T-helper 1 cell (primary cell): ENCODE measurements around the gene PSMG4.

Experiments used
- DNase-seq, 5 donors: peaks; one replicate each; pipeline ENCODE4 v3.0.0-alpha.2; 2012 to 2020
- total RNA-seq, 4 donors: gene quantifications; one replicate each; lab custom pipeline; 2026; lab: John Stamatoyannopoulos, UW

PSMG4 gene, protein sequence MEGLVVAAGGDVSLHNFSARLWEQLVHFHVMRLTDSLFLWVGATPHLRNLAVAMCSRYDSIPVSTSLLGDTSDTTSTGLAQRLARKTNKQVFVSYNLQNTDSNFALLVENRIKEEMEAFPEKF
- total RNA-seq, result 7.6 to 19.8 (median 15.6) reads per million in 4 donors

DNA sequence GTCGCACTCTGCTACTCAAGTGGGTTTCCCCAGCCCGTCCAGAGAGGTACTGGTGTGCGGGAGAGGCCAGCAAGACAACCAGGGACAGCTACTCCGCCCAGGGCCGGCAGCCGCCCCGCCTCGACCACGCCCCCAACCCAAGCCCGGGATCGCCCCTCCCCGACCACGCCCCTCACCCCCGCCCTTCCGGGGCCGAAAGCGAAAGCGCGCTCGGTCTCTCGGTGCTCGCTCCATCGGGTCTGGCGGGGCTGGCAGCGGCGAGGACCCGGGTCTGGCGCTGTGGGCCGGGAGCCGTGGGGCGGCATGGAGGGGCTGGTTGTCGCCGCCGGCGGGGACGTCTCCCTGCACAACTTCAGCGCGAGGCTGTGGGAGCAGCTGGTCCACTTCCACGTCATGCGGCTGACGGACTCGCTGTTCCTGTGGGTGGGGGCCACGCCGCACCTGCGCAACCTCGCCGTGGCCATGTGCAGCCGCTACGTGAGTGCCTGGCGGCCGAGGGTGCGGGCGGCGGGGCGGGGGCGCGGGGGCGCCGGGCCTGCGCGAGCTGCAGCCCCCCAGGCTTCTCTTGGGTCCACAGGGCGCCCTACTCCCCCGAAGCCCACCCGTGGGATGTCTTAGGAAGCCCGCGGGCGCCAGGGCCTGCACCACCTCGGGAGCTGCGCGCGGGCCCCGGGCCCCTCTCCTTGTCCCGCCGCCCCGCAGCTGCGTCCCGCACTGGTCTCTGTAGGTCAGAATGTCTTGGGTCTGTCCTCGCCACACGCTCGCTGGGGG, at the start of gene PSMG4:
Gene PSMG4, plus strand, starts transcription at position 228 of the 771 bp plus-strand sequence. Its CDS starts 76 bp downstream, at position 304.
- DNase-seq, result peak; percentile 84 to 89 (median 88)

DNA sequence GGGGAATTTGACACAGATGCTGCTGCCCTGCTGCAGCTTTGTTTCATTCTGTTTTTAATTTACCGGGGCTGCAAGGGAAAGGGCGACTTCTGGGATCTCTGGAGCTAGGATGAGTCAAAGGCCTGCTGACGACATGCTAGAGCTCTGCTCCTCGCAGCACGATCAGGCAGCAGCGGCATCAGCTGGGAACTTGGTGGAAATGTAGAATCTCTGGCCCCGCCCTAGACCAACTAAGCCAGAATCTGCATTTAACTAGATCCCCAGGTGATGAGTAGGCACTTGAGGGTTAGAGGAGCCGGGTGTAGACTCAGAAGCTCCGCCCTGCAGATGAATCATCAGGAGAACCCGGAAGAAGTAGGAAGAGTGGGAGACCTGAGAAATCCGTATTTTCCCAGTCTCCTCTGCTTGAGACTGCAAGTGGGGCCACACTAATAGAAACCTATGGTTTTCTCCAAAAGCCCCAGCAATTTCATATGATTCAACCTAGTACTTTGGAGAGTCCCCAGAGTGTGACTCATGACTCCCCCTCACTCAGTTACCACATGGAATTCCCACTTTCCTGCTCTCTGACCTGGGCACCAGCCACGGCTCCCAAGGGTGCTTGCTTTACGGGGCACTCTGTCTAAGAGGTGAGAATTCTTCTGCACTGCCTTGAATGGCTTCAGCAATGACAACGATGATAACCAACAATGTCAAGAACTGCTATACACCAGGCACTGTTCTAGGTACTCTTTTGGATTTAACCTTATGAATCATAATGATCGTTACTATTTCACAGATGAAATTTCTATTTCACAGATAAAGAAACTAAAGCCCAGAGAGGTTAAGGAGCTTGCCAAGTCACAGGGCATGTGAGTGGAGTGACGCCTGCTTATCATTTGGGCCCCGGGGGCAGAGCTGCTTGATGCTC, 49.4 kb upstream of the PSMG4 start:
- DNase-seq, result peak in 1 of 5 donors; percentile 39

DNA sequence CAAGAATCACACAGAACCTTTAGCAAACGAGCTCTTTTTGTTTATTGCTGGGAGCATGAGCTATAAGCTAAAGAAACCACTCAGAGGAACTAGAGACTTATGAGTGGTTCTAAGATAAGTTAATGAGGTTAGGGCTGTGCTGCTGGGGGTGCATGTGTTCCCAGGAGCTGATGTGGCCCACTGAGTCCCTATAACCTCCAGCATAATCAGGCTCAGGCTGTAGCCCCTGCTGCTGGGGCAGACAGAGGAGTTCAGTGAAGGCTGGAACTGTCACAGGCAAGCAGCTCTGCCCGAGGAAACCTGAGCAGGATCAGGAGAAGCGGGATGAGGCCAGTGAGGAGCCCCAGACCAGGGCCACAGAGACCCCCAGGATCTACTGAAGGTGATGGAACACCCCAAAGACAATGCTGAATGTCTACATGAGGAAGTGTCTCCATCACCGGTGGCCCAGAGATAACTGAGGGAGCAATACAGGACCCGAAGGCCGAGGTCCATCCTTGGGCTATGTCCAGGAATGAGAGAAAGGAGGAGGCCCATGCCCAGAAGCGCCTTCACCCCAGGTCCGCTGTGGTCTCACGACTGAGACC, 48.6 kb upstream of the PSMG4 start:
- no peak for DNase-seq

DNA sequence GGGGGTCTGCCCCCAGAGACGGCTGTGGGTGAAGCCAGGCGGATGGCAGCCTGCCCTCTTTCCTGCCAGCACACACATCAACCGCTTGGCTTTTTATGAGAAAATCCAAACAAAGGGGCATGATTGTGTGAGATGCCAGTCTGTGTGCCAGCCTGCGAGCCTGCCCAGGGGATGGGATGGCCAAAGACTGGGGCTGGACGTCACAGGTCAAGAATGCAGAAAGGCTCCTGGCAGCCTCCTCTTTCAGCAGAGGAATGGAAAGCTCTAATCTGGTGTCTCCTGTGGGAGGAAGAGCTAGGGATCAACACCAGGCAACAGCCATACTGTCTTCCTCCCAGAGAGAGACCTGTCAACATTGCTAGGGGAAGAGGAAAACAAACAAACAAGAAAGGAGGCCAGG, 47.1 kb upstream of the PSMG4 start:
- DNase-seq, result no peak

DNA sequence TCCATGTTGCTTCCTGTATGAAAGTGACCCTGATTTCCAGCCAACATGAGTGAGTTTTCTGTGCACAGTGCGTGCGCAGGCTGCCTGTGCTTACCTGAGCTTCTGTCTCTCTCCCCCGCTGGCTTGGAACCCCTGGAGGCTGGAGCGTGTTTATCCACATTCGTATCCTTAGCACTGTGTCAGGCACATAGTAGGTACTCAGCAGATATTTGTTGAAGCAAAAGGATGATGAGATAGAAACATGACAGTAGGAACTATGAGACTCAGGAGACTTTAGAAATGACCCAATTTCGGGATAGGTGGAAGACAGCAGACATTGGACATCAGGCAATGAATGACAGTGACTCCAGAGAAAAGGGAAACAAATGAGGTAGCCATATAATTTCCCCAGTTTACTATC, 46.5 kb upstream of the PSMG4 start:
- DNase-seq, result no peak

DNA sequence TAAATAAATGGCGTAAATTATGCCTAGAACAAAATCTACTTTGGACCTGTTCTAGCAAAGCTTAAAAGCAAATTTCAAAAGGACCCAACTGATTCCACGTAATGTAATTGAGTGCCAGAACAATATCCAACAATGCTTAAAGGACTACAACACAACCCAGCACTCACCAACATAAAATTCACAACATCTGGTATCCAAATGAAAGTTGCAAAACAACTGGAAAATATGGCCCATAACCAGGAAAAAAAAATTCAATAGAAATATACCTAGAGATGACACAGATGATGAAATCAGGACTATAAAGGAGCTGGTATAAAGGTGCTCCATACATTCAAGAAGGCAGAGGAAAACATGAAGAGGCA, 45.4 kb upstream of the PSMG4 start:
- no peak for DNase-seq

DNA sequence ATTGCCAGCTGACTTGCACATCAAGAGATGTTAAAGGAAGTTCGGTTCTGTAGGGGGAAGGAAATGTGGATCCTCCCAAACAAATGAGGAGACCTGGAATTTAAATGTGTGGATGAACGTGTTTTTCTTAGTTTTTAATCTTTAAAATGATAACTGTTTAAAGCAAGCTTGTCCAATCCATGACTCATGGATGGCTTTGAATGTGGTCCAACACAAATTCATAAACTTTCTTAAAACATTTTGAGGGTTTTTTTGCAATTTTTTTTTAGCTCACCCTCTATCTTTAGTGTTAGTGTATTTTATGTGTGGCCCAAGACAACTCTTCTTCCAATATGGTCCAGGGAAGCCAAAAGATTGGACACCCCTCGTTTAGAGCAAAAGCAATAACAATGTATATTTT, 43.8 kb upstream of the PSMG4 start:
- DNase-seq, result no peak

DNA sequence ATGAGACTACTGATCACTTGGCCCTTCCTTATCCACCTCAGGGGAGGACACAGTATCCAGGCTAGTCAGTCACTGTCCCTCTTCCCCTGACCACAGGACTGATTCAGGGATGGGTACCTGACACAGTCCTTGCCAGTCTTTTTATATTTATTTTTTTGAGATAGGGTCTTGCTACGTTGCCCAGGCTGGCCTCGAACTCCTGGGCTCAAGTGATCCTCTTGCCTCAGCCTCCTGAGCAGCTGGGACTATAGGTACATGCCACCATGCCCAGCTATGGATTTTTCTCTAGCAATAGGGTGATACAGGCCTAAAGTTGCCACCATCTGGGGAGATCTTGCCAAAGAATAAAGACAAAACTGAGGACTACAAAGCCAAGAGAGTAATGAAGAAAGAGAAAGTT, 41.5 kb upstream of the PSMG4 start:
- DNase-seq, result no peak

DNA sequence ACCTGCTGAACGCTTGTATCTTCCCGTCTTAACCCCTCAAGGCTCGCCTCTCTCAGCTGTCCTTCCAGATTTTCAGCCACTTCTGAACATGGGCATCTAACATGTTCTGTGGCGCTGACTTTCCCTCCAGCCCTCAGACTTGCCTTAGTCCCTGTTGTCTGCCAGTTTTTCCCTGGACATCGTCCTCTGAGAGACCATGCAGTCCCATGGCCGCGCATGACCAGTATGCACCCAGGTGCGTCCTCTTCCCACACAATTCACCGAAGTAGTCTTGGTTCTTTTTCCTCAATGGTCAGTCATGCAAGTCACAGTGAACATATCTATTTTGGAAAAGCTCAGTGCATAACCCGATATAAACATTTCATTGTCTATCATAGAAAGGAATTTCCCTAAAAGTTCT, 40.5 kb upstream of the PSMG4 start:
- DNase-seq, result no peak

DNA sequence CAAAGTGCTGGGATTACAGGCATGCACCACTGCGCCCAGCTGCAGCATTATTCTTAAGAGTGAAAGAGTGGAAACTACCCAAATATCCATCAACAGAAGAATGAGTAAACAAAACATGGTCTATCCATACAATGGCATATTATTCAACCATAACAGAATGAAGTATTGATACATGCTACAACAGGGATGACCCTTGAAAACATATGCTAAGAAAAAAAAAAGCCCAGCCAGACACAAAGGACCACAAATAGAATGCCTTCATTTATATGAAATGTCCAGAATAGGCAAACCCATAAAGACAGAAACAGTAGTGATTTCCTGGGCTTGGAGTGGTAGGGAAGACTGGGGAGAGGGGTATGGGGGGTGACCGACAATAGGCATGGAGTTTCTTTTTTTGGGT, 38.4 kb upstream of the PSMG4 start:
- no peak for DNase-seq

DNA sequence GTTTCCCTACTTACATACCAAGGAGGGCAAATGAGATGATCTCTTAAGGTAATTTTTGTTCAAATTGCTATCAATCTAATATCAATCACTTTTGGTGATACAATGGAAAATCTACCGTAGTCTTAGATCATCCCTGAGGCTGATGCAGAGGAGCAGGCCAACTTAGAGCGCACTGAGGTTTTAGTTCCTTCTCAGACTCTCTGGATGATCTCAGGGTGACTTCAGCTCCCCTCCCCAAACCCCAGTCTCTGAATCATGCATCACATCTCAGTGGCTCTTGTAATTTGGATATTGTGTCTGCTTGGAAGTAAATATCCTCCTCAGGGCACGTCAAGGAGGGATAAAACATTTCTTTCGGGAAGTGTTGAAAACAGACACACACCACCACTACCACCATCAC, 37.2 kb upstream of the PSMG4 start:
- no peak for DNase-seq

DNA sequence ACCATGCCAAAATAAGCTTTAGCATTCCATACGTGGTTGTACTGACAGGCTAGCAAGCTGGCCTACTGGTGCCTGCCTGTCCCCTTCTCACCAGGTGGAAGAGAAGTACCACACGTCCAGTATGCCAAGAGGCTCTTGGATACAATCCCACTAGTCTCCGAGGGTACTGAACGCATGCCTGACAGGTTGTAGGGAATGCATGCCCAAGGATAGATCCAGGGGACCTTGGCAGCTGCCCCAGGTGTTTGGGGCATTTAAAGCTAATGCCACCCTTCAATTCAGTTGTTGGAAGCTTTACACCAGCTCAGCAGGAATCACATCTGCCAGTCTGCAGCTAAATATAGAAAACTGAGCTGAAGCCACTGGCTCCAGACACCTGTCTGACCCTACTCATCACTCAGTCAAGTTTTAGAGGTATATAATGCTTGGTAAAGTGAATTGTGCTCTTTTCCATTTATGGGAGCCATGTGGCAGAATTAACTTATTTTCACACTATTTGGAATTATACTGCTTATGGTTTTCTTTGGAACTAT, 36.2 kb upstream of the PSMG4 start:
- no peak for DNase-seq

DNA sequence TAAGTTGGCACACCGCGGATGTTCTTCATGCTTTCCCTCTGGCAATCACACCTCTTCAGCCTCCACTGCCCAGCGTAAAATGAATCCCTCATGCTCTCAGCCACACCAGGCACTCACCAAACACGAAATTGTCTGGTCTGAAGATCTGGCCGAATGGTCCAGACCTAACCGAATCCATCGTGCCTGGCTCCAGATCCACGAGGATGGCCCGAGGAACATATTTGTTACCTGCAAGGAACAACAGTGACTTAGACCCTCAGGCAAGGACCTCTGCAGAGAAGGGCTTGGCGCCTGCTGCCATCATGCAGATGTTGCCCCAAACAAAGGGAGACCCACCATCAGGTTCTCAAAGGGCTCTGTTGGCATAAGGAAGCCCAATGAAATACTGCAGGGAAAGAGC, 32.7 kb upstream of the PSMG4 start:
- DNase-seq, result no peak

DNA sequence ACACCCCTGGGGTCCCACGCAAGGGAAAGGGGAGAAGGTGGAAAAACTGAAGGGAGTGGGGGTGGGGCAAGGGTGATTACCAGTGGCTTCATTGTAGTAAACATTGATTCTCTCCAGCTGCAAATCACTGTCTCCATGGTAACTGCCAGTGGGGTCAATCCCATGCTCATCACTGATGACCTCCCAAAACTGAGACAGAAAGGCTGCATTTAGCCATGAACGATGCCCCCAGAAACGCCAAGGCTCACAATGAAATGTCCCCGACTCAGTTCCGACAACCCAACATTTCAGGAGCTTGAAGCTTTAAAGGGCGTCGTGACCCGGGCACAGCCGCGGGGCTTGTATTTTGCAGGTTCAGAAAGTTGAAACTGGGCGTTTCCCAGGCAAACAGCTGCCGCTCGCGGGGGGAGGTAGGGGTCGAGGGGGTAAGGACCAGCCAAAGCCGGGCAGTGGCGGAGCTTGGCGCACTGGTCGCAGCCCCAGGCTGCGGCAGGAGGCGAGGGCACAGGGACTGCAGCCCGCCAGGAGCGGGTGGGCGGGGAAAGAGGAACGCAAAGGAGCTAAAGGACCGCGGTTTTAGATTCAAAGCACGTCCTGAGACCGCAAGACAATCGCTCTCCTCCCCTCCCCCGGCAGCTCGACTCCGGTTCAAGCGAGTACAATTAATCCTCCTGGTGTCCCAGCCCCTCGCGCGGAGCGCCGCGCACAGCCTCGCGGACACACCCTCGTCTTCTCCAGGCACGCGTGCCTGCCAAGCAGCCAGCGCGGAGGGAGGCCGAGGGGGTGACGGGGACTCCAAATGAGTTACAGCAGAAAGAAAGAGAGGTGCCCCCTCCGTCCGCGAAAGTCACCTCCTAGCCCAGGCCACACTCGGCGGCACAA, 32.0 kb upstream of the PSMG4 start:
- DNase-seq, result no peak

DNA sequence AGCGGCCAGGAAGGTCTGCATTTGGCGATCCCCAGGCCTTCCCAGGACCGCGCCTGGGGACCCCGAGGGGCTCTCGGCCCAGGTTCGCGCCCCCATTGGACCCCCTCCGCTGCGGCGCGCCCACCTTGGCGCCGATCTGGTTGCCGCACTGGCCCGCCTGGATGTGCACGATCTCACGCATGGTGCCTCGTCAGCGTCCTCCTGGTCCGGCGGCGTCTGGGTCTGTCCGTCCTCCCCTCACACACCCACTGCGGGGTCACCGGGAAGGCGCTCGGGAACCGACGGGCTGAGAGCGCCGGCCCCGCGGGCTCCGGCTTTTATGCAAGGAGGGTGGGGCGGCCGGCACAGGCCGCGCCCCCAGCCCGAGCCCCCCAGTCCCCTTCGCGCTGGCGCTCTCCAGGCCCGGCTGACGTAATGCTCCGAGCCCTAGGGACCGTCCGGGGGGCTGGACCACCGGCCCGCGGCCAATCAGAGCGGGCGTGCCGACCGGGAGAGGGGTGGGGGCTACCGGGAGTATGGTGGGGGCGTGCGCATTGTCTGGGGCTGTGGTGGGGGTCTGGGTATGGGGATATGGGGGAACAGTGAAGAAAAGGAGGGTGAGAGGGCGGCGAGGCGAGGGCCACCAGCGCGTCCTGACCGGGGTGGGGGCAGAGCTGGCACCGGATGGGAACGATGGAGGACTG, 31.2 kb upstream of the PSMG4 start, which contains the start of gene TUBB2B:
Gene TUBB2B, minus strand, starts transcription at position 291 of the 683 bp plus-strand sequence. Its CDS starts 110 bp downstream, at position 181.
- no peak for DNase-seq

DNA sequence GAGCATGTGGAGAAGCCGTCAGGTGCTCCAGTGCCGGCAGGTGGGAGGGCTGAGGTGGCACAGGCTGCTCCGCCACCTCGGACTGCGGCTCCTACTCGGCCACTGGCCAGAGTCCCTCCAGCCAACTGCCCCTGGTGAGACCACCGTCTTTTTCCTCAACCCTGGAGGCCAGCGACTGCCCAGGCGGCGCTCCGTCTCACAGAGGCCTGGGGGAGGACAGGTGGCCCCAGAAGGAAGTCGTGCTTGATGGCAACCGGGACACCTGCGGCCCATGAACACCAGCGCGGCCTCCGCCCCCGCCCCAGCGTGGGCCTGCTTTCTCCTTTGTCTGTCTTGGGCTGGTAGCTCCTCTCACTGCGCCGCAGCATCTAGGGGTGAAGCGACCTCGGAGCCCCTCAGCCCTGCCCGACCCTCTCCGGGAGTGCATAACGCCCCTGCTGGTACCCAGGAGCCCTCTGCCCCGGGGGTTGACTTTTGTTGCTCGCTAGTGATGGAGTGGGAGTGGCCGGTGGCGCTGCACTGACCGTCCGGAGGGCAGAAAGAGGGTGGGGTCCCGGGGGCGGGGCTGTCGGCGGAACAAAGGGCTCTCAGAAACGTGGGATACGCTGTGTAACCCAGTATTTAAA, 30.6 kb upstream of the PSMG4 start:
- DNase-seq, result no peak

DNA sequence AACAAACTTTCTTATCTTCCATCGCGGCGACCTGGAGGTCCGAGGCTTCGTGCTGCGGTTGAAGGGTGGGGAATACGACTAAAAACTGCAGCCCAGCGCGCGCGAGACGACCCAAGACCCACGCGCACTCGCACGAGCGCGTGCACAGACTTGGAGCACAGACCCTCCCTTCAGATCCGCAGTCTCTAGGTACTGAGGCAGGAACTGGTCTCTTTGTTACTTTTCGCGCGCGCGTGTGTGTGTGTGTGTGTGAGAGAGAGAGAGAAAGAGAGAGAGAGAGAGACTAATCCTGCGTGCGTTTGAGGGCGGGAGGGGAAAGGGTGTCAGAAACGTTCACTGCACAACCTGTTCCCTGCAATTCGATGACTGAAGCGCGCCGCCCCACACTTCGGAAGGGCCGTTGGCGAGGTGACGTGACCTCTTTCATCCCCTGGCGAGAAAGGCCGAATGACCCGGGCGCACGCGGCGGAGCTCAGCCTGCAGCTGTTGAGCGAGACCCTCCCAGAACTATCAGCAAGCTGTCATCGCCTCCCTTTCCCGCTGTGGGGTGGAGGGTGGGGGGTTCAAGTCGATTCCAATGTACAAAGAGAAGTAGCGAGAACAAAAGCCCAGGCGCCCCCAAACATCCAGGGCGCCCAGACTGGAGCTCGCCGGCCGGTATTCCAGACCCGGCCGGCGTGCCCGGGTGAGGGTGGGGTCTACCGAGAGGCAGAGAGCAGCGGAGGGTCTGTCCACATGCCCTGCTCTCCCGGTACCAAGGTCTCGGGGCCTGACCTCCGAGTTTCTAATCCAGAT, 29.8 kb upstream of the PSMG4 start:
- peak in 1 of 5 donors; percentile 21 for DNase-seq

DNA sequence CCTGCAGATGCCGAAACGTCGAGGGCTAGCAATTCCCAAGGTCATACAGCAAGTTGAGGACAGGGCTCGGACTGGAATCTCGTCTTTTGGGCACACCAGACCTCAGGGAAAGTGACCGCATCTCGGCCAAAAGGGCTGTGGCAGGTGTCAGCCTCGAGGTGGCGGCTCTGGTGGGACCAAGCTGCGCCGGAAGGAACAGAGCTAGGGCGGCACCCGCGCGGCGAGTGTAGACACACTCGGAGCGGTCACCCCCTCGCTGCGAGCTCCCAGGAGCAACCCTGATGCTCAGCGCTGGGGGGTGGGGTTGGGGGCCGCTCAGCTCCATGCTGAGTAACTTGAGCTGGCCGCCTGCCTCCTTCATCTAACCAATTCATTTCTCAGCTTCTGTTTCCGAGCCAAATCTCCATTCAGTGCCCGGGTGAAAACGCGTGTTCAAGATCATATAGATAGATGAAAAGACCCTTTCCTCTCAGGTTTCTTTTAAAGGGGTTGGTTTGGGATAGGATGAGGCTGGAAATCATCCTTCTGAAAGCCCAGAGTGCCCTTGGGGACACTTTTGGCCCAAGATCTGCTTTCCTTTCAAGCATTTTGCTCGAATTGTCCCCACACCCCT, 29.1 kb upstream of the PSMG4 start:
- DNase-seq, result peak in 1 of 5 donors; percentile 24

DNA sequence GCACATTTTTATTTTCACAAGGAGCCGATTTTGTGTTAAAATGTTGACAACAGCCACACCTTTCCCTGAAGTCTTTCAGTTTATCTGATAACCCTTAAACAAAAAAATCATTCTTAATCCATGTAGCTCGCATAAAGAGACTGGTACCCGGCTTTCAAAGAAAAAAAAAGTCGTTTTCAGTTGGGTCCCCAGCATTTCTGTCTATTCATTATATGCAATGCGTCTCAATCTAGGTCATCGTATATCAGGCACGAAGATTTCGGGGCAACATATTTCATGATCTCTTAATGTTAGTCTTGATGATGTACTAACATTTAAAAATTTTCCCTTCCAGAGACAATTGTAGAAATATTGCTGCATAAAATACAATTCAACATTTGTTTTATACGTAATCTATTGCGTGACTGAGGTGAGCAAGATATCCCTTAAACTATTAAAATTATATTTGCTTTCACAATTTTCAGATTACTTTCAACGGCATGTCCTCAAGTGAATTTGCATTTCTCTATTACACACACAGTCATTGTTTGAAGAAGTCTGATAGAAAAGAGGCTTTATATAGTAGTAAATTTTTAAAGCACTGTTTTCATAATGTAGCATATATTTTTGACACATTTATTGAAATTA, 28.4 kb upstream of the PSMG4 start:
- no peak for DNase-seq
